HFFc6 (cell line): ENCODE measurements around the gene RASAL3. TPM values are rescaled to one million over a fixed set of nuclear protein-coding genes. Genes with fewer than 3 reads are reported as not detected.

Source experiments
- DNase-seq: peaks from one replicate; pipeline ENCODE4 v3.0.0-alpha.2; 2018
- H3K27ac Mint-ChIP-seq: 2 replicates; pipeline ENCODE4 v1.8.0; 2020; ENCODE audit warnings: mild to moderate bottlenecking, mixed read lengths
- H3K27me3 Mint-ChIP-seq: 2 replicates; pipeline ENCODE4 v1.8.0; 2021; ENCODE audit warnings: mild to moderate bottlenecking, moderate library complexity, mixed read lengths; ENCODE audit not compliant: insufficient read depth
- H3K36me3 Mint-ChIP-seq: 2 replicates; pipeline ENCODE4 v1.8.0; 2021; ENCODE audit warnings: low read depth, mixed read lengths
- H3K4me1 Mint-ChIP-seq: 2 replicates; pipeline ENCODE4 v1.8.0; 2020; ENCODE audit warnings: low read depth, mixed read lengths
- H3K4me3 Mint-ChIP-seq: 2 replicates; pipeline ENCODE4 v1.8.0; 2020; ENCODE audit warnings: mild to moderate bottlenecking, moderate library complexity, mixed read lengths
- H3K9me3 Mint-ChIP-seq: 2 replicates; pipeline ENCODE4 v1.8.0; 2020; ENCODE audit warnings: mild to moderate bottlenecking, mixed read lengths
- total RNA-seq, 6 experiments: library from RNA; stranded (reverse); fragmentation: NEBNext Ultra II Directional; extraction: Animal tissue kit (Norgen Biotek cat#: 25700); gene quantifications; 2 replicates in 1 of 6; 3 replicates in 5 of 6; pipeline ENCODE4 v1.2.3, GENCODE V29; 2021
- TF ChIP-seq, protein P1 (sequence below): fragments of 200-600 bp; sonication (generic); IDR thresholded peaks from 2 replicates; pipeline ENCODE4 v1.5.0; 2021; ENCODE audit warnings: antibody characterized with exemption, mild to moderate bottlenecking

RASAL3 gene
- total RNA-seq, 6 experiments from 2014 or later = not detected

GRCh38 chr19:15453906-15454860 lies 10.2 kb downstream of the RASAL3 start:
- Mint-ChIP-seq H3K4me1 (0 out of 2 replicates have a peak, but pooled peaks cover 4% of the 10 kb centered on the region), H3K27ac (no peak overlapping the region), H3K36me3 (no peaks in the 10 kb centered on the region), H3K9me3 (no peaks in the 10 kb centered on the region), H3K27me3 (peaks cover 13% of the 10 kb centered on the region), H3K4me3 (no peak overlapping the region)
- TF ChIP-seq, protein P1, sequence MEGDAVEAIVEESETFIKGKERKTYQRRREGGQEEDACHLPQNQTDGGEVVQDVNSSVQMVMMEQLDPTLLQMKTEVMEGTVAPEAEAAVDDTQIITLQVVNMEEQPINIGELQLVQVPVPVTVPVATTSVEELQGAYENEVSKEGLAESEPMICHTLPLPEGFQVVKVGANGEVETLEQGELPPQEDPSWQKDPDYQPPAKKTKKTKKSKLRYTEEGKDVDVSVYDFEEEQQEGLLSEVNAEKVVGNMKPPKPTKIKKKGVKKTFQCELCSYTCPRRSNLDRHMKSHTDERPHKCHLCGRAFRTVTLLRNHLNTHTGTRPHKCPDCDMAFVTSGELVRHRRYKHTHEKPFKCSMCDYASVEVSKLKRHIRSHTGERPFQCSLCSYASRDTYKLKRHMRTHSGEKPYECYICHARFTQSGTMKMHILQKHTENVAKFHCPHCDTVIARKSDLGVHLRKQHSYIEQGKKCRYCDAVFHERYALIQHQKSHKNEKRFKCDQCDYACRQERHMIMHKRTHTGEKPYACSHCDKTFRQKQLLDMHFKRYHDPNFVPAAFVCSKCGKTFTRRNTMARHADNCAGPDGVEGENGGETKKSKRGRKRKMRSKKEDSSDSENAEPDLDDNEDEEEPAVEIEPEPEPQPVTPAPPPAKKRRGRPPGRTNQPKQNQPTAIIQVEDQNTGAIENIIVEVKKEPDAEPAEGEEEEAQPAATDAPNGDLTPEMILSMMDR = peak; percentile 60
- no peak for DNase-seq

- H3K27ac Mint-ChIP-seq = no peak overlapping the region
- H3K4me3 Mint-ChIP-seq = no peak overlapping the region; the same call in 1 of the 2 replicates
- peaks cover 13% of the 10 kb centered on the region for H3K27me3 Mint-ChIP-seq
- no peaks in the 10 kb centered on the region for H3K36me3 Mint-ChIP-seq
- H3K9me3 Mint-ChIP-seq = no peaks in the 10 kb centered on the region
- DNase-seq = no peak
- TF ChIP-seq, protein P1 = peak; percentile 38; the same call in 1 of the 2 replicates
- 0 out of 2 replicates have a peak, but pooled peaks cover 4% of the 10 kb centered on the region for H3K4me1 Mint-ChIP-seq
Observed at GRCh38 chr19:15453091-15453578, 11.2 kb downstream of the RASAL3 start.

DNA sequence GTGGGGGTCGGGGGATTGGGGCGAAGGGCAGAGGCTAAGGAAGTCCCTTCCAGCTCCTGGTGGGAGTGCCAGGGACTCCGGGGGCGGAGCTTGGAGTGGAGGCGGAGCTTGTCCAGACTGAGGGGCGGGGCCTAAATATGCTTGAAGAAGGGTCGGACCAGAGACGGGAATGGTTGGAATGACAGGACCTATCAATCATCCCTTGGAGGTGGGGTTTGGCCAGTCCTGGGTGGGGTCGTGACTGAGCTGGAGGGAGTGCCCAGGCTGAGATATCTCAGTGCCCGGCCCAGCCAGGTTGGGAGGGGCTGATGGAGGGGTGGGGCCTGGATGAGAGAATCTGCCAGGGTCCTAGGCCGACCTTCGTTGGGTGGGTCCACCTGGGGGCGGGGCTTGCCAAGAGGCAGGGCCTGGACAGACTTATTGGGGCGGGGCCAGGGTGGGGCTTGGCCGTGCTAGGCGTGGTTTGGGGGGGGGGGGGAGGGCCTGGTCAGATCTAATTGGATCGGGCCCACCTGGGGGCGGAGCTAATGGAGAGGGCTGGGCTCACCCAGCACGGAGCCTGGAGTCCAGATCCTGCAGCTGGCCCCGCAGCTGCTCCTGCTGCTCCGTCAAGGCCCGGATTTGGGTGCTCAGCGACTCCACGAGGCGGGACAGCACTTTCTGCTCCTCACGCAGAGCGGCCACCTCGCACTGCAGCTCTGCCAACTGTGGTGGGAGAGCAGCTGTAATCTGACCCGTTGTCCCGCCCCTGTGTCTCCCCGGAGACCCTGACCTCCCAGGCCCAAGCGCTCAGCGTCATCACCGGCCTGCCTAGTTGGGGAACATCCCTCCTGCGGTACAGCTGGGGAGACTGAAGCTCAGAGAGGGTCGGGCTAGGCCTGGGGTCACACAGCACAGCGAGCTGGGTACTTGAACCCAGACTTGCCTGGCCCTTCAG lies 12.0 kb downstream of the RASAL3 start:
- Mint-ChIP-seq H3K9me3 (no peaks in the 10 kb centered on the region), H3K4me1 (0 out of 2 replicates have a peak, but pooled peaks cover 4% of the 10 kb centered on the region), H3K4me3 (peak overlapping the region; percentile 28; the same call in 1 of the 2 replicates), H3K27me3 (peaks cover 11% of the 10 kb centered on the region), H3K27ac (no peak overlapping the region), H3K36me3 (no peaks in the 10 kb centered on the region)
- TF ChIP-seq, protein P1 = no peak
- DNase-seq = no peak

GRCh38 chr19:15450528-15450890 lies 13.8 kb downstream of the RASAL3 start:
- peaks cover 7% of the 10 kb centered on the region; the same call in 1 of the 2 replicates for H3K27me3 Mint-ChIP-seq
- no peaks in the 10 kb centered on the region for H3K9me3 Mint-ChIP-seq
- peak overlapping the region; percentile 60 for H3K27ac Mint-ChIP-seq
- H3K36me3 Mint-ChIP-seq = no peaks in the 10 kb centered on the region
- TF ChIP-seq, protein P1 = no peak
- no peak for DNase-seq
- peak overlapping the region; percentile 61 for H3K4me3 Mint-ChIP-seq
- H3K4me1 Mint-ChIP-seq = 0 out of 2 replicates have a peak, but pooled peaks cover 4% of the 10 kb centered on the region
